Activated T-helper 1 cell treated with anti-CD3 and anti-CD28 coated beads, Interleukin-12 subunit alpha, Interleukin-12 subunit beta, Interleukin-2, Interleukin-4 antibody, amounts not matched to agents 30 ng/mL and 10 ng/mL and 1 ng/mL, durations not matched to agents 14 hours and 24 hours and 36 hours (primary cell): ENCODE data around the gene ADAMTS14. TPM values are rescaled to one million over a fixed set of nuclear protein-coding genes. Genes with fewer than 3 reads are reported as not detected.

Experiments used
- DNase-seq: peaks from one replicate; pipeline ENCODE4 v3.0.0; 2021; ENCODE audit warnings: low spot score
- H3K27ac Mint-ChIP-seq: one replicate; pipeline ENCODE4 v1.8.0; 2021; ENCODE audit warnings: mild to moderate bottlenecking, mixed read lengths
- H3K27me3 Mint-ChIP-seq: one replicate; pipeline ENCODE4 v1.8.0; 2022; ENCODE audit warnings: mild to moderate bottlenecking, moderate library complexity, mixed read lengths; ENCODE audit not compliant: insufficient read depth
- H3K36me3 Mint-ChIP-seq: one replicate; pipeline ENCODE4 v1.8.0; 2021; ENCODE audit warnings: low read depth, mixed read lengths
- H3K4me1 Mint-ChIP-seq: one replicate; pipeline ENCODE4 v1.8.0; 2021; ENCODE audit warnings: low read depth, mixed read lengths
- H3K4me3 Mint-ChIP-seq: one replicate; pipeline ENCODE4 v1.8.0; 2021; ENCODE audit warnings: mild to moderate bottlenecking, moderate library complexity, mixed read lengths
- H3K9me3 Mint-ChIP-seq: one replicate; pipeline ENCODE4 v1.8.0; 2021; ENCODE audit warnings: mixed read lengths
- intact Hi-C: fragments of 100-400 bp; cut with micrococcal nuclease; formaldehyde crosslinking; loops from one replicate; pipeline ENCODE4 v1.15.1; 2024
- total RNA-seq: library from RNA; stranded (reverse); gene quantifications from 2 replicates; pipeline ENCODE4 v1.2.3, GENCODE V29; 2022

ADAMTS14 gene
- total RNA-seq, 1 donor from 2014 or later, result 0.21 TPM

DNA sequence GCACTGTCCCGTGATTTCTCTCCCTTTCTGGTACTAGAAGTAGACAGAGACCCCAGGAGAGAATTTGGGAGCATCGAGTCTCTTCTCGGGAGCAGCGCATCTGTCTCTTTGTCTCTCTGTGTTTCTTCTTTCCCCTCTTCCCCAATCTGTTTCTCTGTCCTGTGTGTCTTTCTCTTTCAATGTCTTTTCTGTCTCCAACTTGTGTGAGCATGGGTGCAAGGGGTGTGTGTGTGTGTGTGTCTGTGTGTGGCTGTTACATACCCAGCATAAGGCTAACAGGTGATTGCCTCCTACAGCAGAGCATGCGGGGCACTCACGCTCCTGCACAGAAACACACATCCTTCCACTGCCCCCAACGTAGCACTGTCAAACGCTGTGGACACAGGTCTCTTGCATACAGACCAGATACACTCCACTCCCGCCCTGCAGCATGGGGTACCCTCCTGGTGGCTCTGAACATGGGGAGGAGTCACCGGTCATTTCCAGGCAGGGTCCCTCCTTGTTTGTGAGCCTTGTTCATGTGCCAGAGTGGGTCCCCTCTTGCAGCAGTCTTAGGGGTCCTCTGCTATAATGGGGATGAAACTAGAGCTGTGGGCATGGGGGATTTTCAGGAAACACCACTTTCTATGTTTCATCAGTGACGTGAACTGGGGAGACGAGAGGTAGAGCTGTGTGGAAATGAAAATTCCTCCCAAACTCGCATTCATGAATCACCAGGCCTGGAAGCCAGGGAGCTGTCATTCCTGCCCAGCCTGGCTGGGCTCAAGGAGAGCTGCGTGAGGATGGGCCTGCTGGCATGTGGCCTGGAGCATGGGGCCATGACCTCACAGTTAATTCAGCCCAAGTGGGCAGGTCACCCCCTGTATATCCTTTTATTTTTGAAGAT is 980 bp downstream of the ADAMTS14 start:
- Mint-ChIP-seq H3K27me3 (peaks cover 33% of the 10 kb centered on the region), H3K27ac (no peak overlapping the region), H3K4me1 (peaks cover 13% of the 10 kb centered on the region), H3K9me3 (no peaks in the 10 kb centered on the region), H3K4me3 (peak overlapping the region; percentile 64), H3K36me3 (no peaks in the 10 kb centered on the region)
- DNase-seq, result no peak
- intact Hi-C loops, result loop anchor here (2.0 kb wide), 1 partner anchor 16 kb away; no protein-coding TSS in a partner anchor

DNA sequence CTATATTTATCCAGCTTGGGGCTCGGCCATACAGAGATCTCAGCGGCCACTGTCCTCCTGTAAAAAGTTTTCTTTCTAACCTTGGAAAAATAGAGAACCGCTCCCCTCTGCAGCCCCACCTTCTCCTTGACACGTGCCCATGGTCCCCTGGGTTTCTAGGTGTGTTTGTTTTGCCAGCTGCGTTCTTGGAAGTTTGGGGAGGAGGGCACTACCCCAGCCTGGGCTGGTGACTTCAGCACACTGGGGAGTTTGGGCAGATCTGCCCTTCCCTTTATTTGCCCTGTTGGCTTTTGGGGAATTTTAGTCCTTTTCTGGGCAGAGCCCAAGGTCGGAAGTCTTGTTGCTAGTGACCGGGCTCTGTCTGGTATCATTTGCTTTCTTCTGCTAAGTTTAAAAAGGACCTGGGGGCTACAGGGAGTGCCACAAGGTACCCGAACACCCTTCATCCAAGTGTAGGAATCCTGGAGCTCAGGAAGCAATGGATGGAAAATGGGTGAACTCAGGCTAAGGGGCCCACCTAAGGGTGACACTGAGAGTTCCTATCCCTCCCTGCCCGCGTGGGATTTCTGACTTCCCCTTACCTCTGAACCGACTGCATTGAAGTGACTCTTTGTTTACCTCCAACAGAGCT is 1.7 kb downstream of the ADAMTS14 start:
- H3K9me3 Mint-ChIP-seq, result no peaks in the 10 kb centered on the region
- H3K27me3 Mint-ChIP-seq, result peaks cover 33% of the 10 kb centered on the region
- no peak overlapping the region for H3K27ac Mint-ChIP-seq
- no peak for DNase-seq
- peaks cover 13% of the 10 kb centered on the region for H3K4me1 Mint-ChIP-seq
- no peak overlapping the region for H3K4me3 Mint-ChIP-seq
- H3K36me3 Mint-ChIP-seq, result no peaks in the 10 kb centered on the region
- intact Hi-C loops, result loop anchor here (2.0 kb wide), 1 partner anchor 17 kb away; no protein-coding TSS in a partner anchor

DNA sequence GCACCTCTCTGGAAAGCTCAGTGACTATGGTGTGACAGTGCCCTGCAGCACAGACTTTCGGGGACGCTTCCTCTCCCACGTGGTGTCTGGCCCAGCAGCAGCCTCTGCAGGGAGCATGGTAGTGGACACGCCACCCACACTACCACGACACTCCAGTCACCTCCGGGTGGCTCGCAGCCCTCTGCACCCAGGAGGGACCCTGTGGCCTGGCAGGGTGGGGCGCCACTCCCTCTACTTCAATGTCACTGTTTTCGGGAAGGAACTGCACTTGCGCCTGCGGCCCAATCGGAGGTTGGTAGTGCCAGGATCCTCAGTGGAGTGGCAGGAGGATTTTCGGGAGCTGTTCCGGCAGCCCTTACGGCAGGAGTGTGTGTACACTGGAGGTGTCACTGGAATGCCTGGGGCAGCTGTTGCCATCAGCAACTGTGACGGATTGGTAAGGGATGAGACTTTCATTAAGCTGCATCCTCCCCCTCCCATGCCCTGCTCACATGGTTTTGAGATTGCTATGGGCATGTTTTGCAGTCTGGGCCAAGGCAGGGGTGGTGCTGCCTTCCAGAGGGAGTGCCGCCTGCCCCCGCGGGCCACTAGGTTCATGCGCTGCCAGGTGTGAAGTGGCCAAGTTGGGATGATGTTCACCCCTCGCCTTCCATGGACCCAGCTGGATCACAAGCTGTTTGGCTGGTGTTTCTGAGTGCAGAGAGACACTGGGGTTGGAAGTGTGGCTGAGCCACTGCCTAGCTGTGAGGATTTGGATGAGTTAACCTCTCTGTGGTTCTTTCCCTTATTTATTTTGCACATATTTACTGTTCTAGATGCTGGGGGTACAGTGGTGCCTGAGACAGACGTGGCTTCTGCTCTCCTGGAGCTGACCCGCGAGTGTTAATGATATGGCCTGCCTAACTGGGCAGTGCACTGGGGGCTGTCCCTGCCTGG is 2.5 kb downstream of the ADAMTS14 start:
- Mint-ChIP-seq H3K27me3 (peaks cover 31% of the 10 kb centered on the region), H3K9me3 (no peaks in the 10 kb centered on the region), H3K36me3 (no peaks in the 10 kb centered on the region), H3K4me1 (peaks cover 13% of the 10 kb centered on the region), H3K4me3 (no peak overlapping the region), H3K27ac (no peak overlapping the region)
- no peak for DNase-seq
- intact Hi-C loops, result no loop called here

DNA sequence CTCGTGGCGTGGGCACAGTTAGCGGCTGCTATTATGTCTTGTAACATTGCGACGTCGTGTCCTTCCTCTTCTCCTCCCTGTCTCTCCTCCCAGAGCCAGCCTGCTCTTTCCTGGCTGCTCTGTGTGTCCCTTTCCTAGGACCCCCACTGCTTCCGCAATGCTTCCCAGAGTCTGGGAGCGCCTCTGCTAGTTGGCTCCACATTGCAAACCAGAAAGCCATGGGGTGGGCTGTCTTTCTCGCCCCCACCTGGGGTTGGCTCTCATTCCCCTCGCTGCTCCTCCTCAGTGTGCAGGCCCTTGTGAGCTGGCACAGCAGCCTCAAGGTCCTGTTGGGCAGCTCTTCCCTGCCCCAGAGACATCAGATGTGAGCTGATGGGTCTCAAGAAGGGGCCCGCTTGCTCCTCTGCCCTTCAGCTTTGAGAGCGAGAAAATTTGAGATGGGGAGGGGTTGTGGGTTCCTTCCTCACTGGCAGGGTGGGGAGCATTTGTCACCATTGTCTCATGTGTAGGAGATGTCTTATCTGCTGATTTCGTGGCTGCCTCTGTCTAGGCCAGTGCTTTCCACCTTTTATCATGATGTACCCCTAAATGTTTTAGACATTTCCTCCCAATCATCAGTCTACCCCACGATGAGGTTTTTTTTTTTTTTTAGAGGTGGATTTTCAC is 3.3 kb downstream of the ADAMTS14 start:
- no peak for DNase-seq
- Mint-ChIP-seq H3K9me3 (no peaks in the 10 kb centered on the region), H3K4me3 (no peak overlapping the region), H3K36me3 (no peaks in the 10 kb centered on the region), H3K27me3 (peaks cover 26% of the 10 kb centered on the region), H3K4me1 (peaks cover 13% of the 10 kb centered on the region), H3K27ac (no peak overlapping the region)
- intact Hi-C loops, result no loop called here

DNA sequence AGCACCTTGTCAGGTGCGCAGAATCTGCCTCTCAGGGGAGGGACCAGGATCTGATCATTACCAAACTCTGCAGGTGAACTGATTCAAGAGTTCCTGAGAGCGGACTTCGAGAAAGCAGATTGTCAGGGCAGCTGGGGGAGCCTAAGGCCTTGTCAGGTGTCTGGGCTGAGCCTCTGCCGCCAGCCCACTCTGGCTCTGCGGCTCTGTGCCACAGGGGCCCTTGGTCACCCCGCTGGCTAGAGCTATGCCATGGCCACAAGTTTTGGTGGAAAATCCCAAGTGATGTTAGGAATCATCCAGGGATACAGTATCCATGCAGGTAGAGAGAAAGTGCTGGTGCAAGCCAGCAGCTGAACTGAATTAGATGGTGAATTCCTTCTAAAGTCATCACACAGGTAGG is 4.2 kb downstream of the ADAMTS14 start:
- no peaks in the 10 kb centered on the region for H3K9me3 Mint-ChIP-seq
- no peak overlapping the region for H3K4me3 Mint-ChIP-seq
- peaks cover 19% of the 10 kb centered on the region for H3K4me1 Mint-ChIP-seq
- peaks cover 17% of the 10 kb centered on the region for H3K27me3 Mint-ChIP-seq
- intact Hi-C loops, result no loop called here
- H3K27ac Mint-ChIP-seq, result no peak overlapping the region
- no peak for DNase-seq
- no peaks in the 10 kb centered on the region for H3K36me3 Mint-ChIP-seq

DNA sequence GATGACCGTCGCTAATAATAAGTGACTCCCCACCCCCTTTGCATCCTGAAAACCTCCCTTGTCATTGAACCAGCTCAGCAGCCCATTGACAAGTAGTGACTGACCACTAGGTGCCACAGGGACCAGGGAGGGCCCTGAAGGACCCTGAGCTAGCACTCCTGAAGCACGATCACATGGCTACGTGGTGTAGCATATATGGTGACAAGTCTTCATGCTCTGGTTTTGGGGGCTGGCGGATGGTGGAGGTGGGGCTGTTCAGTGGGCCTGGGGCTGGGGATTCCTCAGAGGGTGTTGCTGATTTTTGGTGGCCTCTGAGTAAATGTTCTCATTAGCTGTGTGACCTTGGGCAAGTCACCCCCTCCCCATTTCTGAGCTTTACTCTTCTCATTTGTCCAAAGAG is 4.7 kb downstream of the ADAMTS14 start:
- H3K36me3 Mint-ChIP-seq, result no peaks in the 10 kb centered on the region
- no peaks in the 10 kb centered on the region for H3K9me3 Mint-ChIP-seq
- H3K27ac Mint-ChIP-seq, result no peak overlapping the region
- H3K4me3 Mint-ChIP-seq, result no peak overlapping the region
- H3K4me1 Mint-ChIP-seq, result peaks cover 23% of the 10 kb centered on the region
- DNase-seq, result no peak
- H3K27me3 Mint-ChIP-seq, result peaks cover 12% of the 10 kb centered on the region
- intact Hi-C loops, result no loop called here

DNA sequence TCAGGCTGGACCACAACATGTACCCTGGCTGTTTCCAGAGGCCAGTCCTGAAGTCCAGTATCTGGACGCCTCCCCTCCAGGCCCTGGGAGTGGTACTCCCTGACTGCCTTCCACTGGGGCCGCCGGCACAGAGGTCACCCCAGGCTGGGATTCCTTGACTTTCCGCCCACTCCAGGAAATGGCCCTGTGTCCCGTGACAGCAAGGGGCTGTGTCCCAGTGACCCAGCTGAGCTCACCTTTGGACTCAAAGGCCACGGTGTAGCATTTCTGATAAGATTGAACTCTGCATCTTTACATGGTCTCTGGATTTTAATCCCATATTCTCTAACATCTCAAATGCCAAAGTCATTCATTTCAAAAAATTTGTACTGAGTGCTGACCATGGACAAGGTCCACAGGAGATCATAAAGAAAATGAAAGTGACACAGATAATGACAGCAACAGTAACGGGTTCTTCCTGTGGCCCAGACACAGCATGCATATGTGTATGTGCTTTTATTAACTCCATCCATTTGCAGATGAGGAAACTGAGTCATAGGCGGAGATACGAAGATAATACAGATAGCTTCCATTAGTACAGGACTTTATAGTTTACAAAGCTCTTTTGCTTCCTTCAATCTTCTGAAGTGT is 5.4 kb downstream of the ADAMTS14 start:
- peaks cover 25% of the 10 kb centered on the region for H3K4me1 Mint-ChIP-seq
- no peaks in the 10 kb centered on the region for H3K9me3 Mint-ChIP-seq
- peaks cover 14% of the 10 kb centered on the region for H3K27me3 Mint-ChIP-seq
- H3K4me3 Mint-ChIP-seq, result no peak overlapping the region
- no peak overlapping the region for H3K27ac Mint-ChIP-seq
- H3K36me3 Mint-ChIP-seq, result no peaks in the 10 kb centered on the region
- intact Hi-C loops, result no loop called here
- no peak for DNase-seq

DNA sequence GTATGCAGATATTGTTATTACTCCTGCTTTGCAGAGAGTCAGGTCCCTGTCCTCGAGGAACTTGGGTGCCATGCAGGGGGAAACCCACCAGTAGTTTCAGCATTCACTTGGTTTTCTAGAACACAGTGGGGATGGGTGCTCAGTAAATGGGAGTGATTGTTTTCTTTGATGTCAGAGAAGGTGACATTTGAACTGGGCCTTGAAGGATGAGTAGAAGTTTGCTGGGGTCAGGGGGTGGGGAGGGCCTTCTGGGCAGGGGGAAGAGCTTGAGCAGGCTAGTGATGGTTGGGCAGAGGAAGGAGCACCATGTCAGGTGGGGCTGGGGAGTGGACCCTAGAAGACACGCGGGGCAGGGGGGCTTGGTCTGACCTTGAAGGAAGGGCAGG is 5.9 kb downstream of the ADAMTS14 start:
- intact Hi-C loops, result no loop called here
- H3K27ac Mint-ChIP-seq, result no peak overlapping the region
- peaks cover 23% of the 10 kb centered on the region for H3K4me1 Mint-ChIP-seq
- peaks cover 10% of the 10 kb centered on the region for H3K27me3 Mint-ChIP-seq
- H3K9me3 Mint-ChIP-seq, result no peaks in the 10 kb centered on the region
- H3K4me3 Mint-ChIP-seq, result no peak overlapping the region
- DNase-seq, result no peak
- no peaks in the 10 kb centered on the region for H3K36me3 Mint-ChIP-seq

DNA sequence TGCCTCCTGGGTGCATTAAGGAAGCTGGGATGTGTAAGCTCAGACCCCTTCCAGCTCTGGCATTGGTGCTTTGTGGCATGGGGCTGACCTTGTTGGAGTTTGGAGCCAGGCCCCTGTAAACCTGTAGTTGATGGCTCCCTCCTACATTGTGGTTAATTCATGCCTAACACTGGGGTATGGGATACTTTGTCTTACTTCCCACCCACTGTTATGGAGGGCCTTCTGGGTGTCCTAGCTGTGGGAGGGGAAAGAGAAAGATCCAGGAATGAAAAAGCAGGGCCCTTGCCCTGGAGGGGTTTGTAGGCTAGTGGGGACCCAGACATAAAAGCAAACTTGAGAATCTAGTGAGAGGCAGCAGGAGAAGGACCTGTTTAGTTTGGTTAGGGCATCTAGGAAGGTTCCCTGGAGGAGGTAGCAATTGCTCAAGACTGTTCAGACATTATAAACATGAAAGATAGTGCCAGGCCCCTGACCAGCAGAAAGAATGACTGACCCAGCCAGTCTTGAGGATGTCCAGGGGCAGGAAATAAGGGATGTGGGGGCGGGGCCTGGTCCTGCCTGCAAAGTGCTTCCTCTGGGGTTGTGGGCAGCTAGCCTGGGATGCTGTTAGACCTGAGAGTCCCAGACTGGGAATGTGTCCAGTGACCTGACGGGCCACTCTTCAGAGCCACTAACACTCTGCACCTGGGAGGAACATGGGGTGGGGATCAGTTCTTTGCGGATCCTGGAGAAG is 6.6 kb downstream of the ADAMTS14 start:
- intact Hi-C loops, result no loop called here
- H3K4me3 Mint-ChIP-seq, result no peak overlapping the region
- peaks cover 3% of the 10 kb centered on the region for H3K27me3 Mint-ChIP-seq
- no peak overlapping the region for H3K27ac Mint-ChIP-seq
- DNase-seq, result no peak
- H3K4me1 Mint-ChIP-seq, result peaks cover 26% of the 10 kb centered on the region
- H3K9me3 Mint-ChIP-seq, result no peaks in the 10 kb centered on the region
- H3K36me3 Mint-ChIP-seq, result no peaks in the 10 kb centered on the region

DNA sequence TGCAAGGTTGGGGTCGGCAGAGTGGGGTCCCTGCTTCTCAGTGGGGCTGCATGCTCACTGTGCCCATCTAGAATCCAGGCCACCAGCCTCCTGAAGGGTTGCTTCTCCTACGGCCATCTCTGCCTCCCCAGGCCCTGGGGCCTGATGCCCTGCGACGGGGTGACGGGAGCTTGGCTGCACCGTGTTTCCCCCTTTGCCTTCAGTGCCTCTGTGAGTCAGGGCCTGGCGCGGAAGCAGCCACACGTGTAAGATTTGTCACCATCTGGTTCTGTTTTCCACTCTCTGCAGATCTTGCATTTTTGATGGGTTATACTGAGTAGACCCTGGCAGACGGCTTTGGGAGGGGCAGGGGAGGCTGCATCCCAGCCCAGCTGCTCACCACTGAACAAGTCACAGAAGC is 7.2 kb downstream of the ADAMTS14 start:
- peaks cover 26% of the 10 kb centered on the region for H3K4me1 Mint-ChIP-seq
- H3K27ac Mint-ChIP-seq, result no peak overlapping the region
- H3K36me3 Mint-ChIP-seq, result no peaks in the 10 kb centered on the region
- no peaks in the 10 kb centered on the region for H3K9me3 Mint-ChIP-seq
- no peak for DNase-seq
- peaks cover 2% of the 10 kb centered on the region for H3K27me3 Mint-ChIP-seq
- H3K4me3 Mint-ChIP-seq, result no peak overlapping the region
- intact Hi-C loops, result no loop called here

DNA sequence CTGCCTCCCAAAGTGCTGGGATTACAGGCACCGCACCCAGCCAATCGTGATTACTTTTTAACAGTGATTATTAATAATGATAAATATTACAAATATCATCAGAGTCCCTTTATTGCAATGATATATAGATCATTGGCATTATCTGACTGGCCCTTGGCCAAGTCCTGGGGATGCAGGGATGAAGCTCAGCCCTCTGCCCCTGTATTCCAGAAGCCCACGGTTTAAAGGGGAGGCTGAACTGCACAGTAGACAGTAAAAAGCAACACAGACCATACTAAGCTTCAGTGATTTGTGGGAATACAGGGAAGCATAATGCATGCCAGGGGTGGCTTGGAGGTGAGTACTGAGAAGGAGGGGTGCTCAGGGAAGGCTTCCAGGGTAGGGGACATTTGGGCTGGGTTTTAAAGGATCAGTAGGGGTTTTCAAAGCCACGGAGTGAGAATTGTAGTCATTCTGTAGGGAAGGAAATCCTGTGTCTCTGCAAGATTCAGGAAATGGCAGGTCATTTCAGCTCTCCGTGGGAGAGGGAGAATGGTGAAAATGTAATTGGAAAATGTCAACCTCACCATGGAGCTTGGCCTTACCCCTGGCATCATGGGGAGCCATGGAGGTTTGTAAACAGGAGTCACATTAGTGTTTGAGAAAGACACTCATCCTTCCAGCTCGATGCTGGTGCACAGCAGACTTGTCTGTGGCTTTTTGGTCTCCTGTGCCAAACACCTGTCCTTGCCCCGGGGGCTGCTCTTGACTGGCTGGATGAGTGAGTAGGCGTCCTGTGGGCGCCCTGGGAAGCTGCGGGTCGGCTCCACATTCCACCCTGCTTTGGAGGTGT is 8.8 kb downstream of the ADAMTS14 start:
- Mint-ChIP-seq H3K4me1 (peaks cover 26% of the 10 kb centered on the region), H3K36me3 (no peaks in the 10 kb centered on the region), H3K4me3 (no peak overlapping the region), H3K27me3 (peaks cover 2% of the 10 kb centered on the region), H3K9me3 (no peaks in the 10 kb centered on the region), H3K27ac (no peak overlapping the region)
- intact Hi-C loops, result no loop called here
- DNase-seq, result no peak
